Nephron progenitor cell (in vitro differentiated cells): ENCODE data around the gene RAP1GDS1.

ENCODE experiments used
- DNase-seq: peaks from one replicate; pipeline ENCODE4 v3.0.0; 2021
- H3K27ac Mint-ChIP-seq: 2 replicates; pipeline ENCODE4 v1.8.0; 2021; ENCODE audit warnings: mild to moderate bottlenecking, moderate library complexity, mixed read lengths
- H3K27me3 Mint-ChIP-seq: 2 replicates; pipeline ENCODE4 v1.8.0; 2021; ENCODE audit warnings: mild to moderate bottlenecking, low read depth, mixed read lengths; ENCODE audit not compliant: poor library complexity
- H3K36me3 Mint-ChIP-seq: 2 replicates; pipeline ENCODE4 v1.8.0; 2021; ENCODE audit warnings: low read depth, mixed read lengths
- H3K4me1 Mint-ChIP-seq: 2 replicates; pipeline ENCODE4 v1.8.0; 2021; ENCODE audit warnings: mixed read lengths
- H3K4me3 Mint-ChIP-seq: 2 replicates; pipeline ENCODE4 v1.8.0; 2021; ENCODE audit warnings: mild to moderate bottlenecking, moderate library complexity, mixed read lengths
- H3K9me3 Mint-ChIP-seq: 2 replicates; pipeline ENCODE4 v1.8.0; 2021; ENCODE audit warnings: mild to moderate bottlenecking, moderate library complexity, mixed read lengths
- TF ChIP-seq, protein P1 (sequence below): fragments of 200-600 bp; sonication (generic); IDR thresholded peaks from 2 replicates; pipeline ENCODE4 v1.5.0; 2021; ENCODE audit warnings: antibody characterized with exemption

RAP1GDS1 gene

DNA sequence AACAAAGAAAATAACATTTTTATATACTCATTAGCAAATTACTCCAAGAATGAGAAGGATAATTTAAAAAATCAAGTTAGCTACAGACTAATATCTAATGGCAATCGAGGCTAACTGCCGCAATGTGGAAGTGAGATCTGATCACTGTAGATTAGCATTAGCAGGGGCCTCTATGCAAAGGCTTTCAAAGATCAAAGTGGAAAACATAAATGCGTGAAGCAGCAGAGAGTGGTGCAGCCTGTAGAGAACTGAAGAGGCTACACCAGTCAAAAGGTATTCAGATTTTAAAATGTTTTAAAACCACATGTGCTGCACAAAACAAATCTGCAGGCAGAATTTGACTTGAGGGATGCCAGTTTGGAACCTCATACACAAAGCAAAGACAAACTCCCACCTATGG, 24.0 kb upstream of the RAP1GDS1 start:
- Mint-ChIP-seq H3K27ac (no peak overlapping the region), H3K4me3 (no peak overlapping the region), H3K9me3 (no peaks in the 10 kb centered on the region), H3K4me1 (no peaks in the 10 kb centered on the region), H3K36me3 (no peaks in the 10 kb centered on the region), H3K27me3 (no peaks in the 10 kb centered on the region)
- no peak for DNase-seq
- TF ChIP-seq, protein P1, sequence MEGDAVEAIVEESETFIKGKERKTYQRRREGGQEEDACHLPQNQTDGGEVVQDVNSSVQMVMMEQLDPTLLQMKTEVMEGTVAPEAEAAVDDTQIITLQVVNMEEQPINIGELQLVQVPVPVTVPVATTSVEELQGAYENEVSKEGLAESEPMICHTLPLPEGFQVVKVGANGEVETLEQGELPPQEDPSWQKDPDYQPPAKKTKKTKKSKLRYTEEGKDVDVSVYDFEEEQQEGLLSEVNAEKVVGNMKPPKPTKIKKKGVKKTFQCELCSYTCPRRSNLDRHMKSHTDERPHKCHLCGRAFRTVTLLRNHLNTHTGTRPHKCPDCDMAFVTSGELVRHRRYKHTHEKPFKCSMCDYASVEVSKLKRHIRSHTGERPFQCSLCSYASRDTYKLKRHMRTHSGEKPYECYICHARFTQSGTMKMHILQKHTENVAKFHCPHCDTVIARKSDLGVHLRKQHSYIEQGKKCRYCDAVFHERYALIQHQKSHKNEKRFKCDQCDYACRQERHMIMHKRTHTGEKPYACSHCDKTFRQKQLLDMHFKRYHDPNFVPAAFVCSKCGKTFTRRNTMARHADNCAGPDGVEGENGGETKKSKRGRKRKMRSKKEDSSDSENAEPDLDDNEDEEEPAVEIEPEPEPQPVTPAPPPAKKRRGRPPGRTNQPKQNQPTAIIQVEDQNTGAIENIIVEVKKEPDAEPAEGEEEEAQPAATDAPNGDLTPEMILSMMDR = no peak

DNA sequence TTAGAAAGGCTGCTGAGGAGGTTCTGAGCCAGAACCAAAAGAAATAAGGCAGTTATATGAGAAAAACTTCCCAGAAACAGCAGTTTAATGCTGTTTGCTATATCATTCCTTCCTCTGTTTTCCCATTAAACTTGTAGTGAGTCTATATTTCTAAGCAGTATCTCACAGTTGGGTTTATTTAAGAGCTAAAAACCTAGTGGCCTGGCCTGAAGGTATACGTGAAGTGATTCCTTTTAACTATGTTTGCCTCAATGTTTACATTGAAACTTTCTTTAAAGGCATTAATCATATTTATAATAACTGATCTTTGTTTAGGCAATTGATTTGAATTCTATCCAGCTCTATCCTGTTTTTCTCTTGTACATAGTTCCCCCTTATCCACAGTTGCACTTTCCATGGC, 19.1 kb upstream of the RAP1GDS1 start:
- DNase-seq = no peak
- Mint-ChIP-seq H3K4me3 (no peak overlapping the region), H3K27ac (no peak overlapping the region), H3K36me3 (no peaks in the 10 kb centered on the region), H3K4me1 (no peaks in the 10 kb centered on the region), H3K9me3 (no peaks in the 10 kb centered on the region), H3K27me3 (no peaks in the 10 kb centered on the region)
- TF ChIP-seq, protein P1 = no peak

DNA sequence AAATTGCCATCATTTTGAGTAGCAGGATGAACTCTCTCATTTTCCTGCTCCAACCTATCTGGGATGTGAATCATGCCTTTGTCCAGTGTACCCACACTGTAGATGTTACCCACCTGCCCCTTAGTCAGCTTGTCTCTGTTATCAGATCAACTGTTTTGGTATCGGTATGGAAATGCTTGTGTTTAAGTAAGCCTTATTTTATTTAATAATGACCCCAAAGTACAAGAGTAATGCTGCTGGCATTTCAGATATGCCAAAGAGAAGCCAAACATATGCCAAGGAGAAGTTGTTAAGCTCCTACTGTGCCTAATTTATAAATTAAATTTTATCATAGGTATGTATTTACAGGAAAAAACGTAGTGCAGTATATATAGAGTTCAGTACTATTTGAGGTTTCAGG, 18.6 kb upstream of the RAP1GDS1 start:
- no peaks in the 10 kb centered on the region for H3K9me3 Mint-ChIP-seq
- no peaks in the 10 kb centered on the region for H3K36me3 Mint-ChIP-seq
- no peak overlapping the region for H3K27ac Mint-ChIP-seq
- TF ChIP-seq, protein P1 = no peak
- H3K4me1 Mint-ChIP-seq = no peaks in the 10 kb centered on the region
- H3K27me3 Mint-ChIP-seq = no peaks in the 10 kb centered on the region
- DNase-seq = no peak
- H3K4me3 Mint-ChIP-seq = no peak overlapping the region

DNA sequence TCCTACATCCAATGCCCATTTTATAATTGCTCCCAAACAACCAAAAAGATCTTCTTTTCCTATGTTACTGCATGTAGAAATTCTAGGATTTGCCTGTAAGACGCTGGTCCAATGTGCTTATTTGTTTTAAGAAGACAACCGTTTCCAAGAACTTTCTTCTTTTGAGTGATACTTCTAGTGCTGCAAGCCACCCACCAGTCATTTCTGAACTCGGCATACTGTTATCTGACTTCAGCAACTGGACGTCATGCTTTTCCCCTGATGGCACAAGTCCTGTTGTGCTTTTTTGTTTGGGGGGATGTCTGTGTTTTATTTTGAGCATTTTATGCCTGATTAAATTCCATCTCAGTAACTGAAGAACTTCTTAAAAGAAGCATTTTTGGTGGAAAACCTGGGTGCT, 16.0 kb upstream of the RAP1GDS1 start:
- TF ChIP-seq, protein P1 = no peak
- Mint-ChIP-seq H3K9me3 (no peaks in the 10 kb centered on the region), H3K27ac (no peak overlapping the region), H3K27me3 (no peaks in the 10 kb centered on the region), H3K4me3 (no peak overlapping the region), H3K36me3 (no peaks in the 10 kb centered on the region), H3K4me1 (no peaks in the 10 kb centered on the region)
- no peak for DNase-seq

DNA sequence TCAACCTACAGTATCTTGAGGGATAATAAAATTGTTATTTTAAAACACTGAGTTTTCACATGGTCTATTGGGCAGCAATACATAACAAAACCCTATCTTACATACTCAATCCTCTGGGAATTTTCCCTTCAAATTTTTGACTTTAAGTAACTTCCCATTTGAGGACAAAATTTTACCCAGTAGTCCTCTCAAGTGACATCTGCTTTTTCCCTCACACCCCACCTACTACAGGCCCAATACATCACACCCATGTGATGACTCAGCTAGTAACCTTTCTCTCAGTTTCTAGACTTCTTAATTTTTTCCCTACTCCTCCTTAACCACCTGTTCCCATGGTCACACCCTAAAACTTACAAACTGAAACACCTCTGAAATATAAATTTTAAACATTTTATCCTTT, 12.2 kb upstream of the RAP1GDS1 start:
- H3K4me3 Mint-ChIP-seq = no peak overlapping the region
- no peaks in the 10 kb centered on the region for H3K9me3 Mint-ChIP-seq
- TF ChIP-seq, protein P1 = no peak
- H3K27me3 Mint-ChIP-seq = no peaks in the 10 kb centered on the region
- H3K36me3 Mint-ChIP-seq = no peaks in the 10 kb centered on the region
- H3K27ac Mint-ChIP-seq = no peak overlapping the region
- no peak for DNase-seq
- H3K4me1 Mint-ChIP-seq = no peaks in the 10 kb centered on the region

DNA sequence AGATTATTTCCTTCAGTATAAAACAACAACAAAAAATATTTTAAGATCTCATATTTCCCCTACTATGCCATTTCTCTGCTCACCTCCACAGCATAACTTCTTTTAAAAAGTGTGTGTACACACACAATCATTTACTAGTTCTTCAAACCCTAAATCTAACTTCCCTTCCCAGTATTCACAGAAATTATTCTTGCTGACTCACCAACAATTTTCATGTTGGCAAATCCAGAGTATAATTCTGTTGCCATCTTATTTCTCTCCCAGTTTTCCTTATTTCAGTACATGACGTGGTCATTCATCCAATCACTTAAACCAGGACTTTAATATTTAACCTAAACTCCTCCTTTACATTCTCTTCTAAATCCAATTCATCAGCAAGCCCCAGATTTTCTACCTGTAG, 11.4 kb upstream of the RAP1GDS1 start:
- H3K9me3 Mint-ChIP-seq = no peaks in the 10 kb centered on the region

More for the DNA sequence above, 11.4 kb upstream of the RAP1GDS1 start:
- Mint-ChIP-seq H3K4me3 (no peak overlapping the region), H3K27me3 (no peaks in the 10 kb centered on the region), H3K27ac (no peak overlapping the region), H3K4me1 (no peaks in the 10 kb centered on the region), H3K36me3 (no peaks in the 10 kb centered on the region)
- DNase-seq = no peak
- TF ChIP-seq, protein P1 = no peak
